Cortex of kidney (tissue), 1 donor: ENCODE data around the gene EFNA1.
"Not testable (repeated sequence)": the region's sequence is repeated elsewhere in the genome, so short reads cannot be mapped to it uniquely, and the experiment has no call there.

Source experiments
- DNase-seq: peaks from one replicate; lab custom pipeline; 2025; lab: John Stamatoyannopoulos, UW

EFNA1 gene

DNA sequence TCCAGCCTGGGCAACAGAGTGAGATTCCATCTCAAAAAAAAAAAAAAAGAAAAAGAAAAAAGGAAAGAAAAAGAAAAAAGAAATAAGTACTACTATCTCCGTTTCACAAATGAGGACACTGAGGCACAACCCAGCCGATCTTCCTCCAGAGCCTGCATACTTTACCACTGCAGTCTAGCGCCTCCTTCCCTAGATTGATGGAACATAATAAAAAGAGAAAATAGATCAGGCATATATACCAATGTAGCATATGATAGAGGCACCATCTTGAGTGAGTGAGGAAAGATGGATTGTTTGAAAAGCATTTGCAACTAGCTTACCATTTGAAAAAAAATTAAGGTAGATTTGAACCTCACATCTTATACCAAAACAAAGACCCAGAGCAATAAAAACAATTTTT is 17.8 kb downstream of the EFNA1 start:
- no peak for DNase-seq

DNA sequence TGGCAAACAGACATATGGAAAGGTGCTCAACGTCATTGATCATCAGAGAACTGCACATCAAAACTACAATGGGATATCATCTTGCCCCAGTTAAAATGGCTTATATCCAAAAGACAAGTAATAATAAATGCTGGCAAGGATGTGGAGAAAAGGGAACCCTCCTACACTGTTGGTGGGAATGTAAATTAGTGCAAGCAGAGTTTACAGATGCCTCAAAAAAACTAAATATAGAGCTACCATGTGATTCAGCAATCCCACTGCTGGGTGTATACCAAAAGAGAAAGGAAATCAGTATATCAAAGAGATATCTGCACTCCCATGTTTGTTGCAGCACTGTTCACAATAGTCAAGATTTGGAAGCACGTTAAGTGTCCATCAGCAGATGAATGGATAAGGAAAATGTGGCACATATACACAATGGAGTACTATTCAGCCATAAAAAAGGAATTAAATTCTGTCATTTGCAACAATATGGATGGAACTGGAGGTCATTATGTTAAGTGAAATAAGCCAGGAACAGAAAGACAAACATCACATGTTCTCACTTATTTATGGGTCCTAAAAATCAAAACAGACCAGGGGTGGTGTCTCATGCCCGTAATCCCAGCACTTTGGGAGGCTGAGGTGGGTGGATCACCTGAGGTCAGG is 28.4 kb downstream of the EFNA1 start:
- DNase-seq: not testable (repeated sequence)

DNA sequence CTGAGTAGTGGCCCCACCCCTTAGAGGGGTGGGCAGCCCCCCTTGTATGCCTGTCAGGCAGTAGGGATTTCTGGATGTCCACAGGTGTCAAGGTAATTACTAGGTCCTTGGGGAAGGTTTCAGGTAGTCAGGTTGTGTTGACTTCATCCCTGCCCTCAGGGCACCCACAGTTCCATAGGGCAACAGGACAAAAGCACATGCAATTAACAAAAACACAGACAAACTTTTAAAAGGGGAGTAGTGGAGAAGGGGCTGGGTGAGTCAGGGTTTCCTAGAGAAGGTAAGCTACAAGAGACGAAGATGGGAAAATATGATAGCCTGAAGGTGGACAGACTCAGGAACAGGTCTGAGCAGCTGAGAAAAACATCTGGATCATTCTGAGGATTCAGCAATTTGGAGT is 31.3 kb downstream of the EFNA1 start:
- DNase-seq: no peak

DNA sequence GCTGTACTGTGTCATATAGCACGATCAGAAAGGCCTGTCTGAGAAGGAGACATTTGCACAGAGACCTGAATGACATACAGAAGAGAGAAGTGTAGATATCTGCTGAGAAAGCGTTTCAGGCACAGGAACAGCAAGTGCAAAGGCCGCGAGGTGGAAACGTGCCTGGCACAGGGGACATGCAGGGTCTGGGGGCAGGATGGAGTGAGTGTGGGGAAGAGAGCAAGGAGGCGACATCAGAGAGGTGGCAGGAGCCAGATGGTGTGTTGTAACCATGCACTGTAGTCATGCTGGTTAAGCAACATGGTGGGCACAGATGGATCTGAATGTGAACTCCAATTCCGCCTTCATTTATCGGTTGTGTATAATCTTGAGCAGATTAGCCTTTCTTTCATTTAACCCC is 32.5 kb downstream of the EFNA1 start:
- DNase-seq: no peak

DNA sequence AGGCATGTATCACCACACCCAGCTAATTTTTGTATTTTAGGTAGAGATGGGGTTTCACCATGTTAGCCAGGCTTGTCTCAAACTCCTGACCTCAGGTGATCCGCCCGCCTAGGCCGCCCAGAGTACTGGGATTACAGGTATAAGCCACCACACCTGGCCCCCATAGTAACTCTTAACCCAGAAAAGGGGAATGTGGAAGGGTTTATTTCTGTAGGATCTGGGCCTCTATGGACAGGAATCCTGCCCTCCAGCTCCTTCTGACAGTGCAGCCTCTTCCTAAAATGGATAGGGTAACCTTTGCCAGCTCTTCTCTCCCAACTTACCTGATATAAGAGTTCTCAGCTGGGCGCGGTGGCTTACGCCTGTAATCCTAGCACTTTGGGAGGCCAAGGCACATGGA is 35.0 kb downstream of the EFNA1 start:
- not testable (repeated sequence) for DNase-seq

DNA sequence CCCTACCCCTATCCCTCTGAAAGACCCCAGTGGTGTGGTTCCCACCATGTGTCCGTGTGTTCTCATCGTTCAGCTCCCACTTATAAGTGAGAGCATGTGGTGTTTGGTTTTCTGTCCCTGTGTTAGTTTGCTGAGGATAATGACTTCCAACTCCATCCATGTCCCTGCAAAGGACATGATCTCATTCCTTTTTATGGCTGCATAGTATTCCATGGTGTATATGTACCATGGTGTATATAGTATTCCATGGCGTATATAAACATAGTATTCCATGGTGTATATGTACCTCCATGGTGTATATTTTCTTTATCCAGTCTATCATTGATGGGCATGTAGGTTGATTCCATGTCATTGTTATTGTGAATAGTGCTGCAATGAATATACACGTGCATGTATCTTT is 36.1 kb downstream of the EFNA1 start:
- not testable (repeated sequence) for DNase-seq

DNA sequence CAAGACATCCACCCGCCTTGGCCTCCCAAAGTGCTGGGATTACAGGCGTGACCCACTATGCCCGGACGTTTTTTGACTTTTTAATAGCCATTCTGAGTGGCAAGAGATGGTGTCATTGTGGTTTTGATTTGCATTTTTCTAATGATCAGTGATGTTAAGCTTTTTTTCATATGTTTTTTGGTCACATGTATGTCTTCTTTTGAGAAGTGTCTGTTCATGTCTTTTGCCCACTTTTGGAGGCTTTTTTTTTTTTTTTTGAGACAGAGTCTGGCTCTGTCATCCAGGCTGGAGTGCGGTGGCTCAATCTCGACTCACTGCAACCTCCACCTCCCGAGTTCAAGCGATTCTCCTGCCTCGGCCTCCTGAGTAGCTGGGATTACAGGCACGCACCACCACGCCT is 36.9 kb downstream of the EFNA1 start:
- not testable (repeated sequence) for DNase-seq

DNA sequence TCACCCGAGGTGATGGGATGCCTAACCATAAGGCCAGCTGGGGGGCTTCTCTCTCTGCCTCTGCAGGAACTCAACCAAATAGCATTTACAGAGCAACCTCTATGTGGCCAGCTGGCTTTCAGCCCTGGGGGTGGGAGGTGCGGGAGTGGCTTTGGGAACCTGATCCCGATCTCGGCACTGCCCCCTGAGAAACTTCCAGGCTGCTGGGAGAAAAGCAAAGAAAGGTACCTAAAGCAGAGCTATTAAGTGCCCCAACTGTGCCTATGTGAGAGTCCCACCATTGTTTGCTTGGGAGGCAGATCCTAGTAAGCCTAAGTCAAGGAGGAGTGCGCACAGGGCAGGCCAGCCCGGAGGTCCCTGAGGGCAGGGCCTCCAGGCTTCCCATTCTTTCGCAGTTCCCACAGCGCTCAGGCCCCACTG is 38.4 kb downstream of the EFNA1 start:
- no peak for DNase-seq

DNA sequence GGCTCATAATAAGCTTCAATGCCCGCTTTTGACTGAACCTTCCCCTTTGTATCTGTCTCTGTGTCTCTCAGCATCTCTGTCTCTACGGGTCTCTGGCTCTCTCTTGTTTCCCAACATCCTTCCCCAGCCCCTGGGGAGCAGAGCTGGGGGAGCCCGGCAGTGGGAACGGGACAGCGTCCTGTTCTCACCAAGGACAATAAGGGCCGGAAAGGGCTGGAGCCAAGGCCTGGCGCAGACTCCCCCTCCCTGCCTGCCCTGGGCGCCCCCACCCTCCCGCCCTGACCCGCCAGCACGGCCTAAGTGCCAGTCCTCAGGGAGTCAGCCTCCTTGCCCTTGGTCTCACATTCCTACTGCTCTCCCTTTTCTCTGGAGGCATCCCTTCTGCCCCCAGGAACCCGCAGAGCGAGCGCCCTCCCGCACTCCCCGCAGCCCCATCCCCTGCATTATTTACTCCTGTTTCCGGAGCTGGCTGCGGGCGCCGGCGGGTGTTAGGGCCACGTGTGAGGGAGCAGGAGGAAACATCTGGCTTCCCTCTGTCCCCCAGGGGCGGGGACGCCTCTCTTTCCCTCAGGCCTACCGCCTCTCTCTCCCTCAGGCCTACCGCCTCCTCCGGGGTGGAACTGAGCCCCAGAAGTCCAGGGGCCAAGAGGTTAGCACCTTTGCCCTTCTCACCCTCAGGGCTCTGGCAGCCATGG is 38.9 kb downstream of the EFNA1 start:
- no peak for DNase-seq

DNA sequence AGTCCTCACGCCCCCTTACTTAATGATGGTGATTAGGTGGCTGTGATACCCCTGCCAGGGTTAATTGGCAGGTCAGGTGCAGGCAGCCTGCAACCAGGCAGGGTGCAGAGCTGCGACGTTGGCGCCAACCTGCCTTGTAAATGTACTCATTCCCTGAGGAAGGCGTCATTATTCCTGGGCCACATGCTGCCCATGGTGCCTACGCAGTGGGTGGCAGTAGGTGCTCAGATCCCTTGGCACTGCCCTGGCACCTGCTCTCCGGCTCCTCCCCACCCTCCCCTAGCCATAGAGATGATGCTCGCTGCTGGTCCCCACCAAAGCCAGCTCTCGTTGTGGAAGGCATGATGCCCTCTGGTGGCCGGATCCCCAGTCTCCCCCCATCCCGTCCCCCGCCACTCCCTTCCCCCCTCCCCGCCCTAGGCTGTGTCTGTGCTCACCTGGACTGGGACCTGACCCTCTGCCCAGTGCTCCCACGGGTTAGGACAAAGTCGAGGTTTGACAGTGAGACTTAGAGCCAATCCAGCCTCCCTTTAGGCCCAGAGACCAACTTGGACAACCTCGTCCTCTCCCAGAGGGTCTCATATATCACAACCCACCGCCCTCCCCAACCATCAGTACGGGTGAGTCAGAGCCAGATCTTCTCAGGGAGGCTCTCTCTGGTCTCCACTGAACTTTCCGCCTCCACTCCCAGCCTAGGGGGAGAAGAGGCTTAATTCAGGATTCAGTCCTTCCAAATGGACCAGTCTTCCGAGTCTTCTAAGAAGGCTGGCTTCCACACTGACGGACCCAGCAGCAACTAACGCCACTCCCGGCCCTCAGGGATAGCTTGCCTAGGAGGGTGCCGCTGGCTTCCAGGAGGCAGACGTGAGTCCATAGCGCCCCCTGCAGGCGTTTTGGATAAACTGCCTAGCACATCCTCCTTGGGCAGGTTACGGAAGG is 39.8 kb downstream of the EFNA1 start:
- DNase-seq: no peak

DNA sequence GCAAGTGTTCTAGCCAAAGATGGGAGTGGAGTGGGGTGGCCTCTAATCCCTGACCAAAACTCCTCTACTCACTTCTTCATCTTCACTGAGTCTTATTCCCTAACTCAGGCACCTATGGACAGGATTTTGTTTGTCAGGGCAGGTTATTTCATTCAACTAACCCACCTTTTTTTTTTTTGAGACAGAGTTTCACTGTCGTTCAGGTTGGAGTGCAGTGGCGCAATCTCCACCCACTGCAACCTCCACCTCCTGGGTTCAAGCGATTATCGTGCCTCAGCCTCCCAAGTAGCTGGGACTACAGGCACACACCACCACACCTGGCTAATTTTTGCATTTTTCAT is 40.4 kb downstream of the EFNA1 start:
- DNase-seq: not testable (repeated sequence)

DNA sequence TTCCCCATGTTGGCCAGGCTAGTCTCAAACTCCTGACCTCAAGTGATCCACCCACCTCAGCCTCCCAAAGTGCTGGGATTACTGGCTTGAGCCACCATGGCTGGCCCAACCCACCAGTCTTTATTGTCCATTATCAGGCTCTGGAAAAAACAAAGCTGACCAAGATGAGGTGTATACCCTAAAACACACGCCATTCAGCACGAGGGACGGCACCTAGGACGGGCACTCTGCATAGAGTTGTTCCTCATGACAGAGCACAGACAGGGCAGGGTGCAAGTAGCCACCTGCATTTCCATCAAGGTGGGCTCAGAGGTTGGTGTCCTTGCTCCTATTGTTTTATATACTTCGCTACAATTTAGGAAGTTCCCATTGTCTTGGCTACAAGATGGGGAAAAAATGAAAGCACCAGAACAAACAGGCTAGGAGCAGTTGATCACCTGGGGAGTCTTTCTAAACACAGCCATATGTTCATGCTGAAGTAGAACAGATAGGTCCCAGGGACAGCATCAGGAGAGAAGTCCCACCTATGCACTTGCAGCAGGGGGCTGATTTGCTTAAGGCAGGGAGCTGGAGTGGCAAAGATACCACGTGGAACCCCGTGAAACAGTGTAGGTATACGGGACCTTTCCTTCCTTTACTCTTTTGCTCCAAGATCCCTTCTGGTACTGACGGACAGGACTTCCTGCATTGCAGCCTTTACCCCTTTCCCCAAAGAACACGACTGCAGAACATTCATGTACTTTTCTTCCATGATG is 41.0 kb downstream of the EFNA1 start:
- no peak for DNase-seq

DNA sequence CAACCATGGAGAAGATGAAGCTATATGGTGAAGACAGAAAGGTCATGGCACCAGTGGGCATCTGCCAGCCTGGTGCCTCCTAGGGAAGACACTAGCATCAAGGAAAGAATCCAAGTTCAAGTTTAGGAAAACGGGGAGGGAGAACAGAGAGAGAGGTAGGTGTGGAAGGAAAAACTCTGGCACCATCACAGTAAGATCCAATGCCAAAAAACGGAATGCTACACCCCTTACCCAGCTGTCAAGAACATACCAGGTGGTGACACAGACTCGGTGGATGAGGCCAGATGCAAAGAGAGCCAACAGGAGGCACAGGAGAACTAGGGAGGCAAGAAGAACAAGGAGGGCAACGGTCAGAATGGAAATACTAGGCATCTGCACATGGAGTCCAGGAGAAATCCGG is 41.9 kb downstream of the EFNA1 start:
- DNase-seq: no peak

DNA sequence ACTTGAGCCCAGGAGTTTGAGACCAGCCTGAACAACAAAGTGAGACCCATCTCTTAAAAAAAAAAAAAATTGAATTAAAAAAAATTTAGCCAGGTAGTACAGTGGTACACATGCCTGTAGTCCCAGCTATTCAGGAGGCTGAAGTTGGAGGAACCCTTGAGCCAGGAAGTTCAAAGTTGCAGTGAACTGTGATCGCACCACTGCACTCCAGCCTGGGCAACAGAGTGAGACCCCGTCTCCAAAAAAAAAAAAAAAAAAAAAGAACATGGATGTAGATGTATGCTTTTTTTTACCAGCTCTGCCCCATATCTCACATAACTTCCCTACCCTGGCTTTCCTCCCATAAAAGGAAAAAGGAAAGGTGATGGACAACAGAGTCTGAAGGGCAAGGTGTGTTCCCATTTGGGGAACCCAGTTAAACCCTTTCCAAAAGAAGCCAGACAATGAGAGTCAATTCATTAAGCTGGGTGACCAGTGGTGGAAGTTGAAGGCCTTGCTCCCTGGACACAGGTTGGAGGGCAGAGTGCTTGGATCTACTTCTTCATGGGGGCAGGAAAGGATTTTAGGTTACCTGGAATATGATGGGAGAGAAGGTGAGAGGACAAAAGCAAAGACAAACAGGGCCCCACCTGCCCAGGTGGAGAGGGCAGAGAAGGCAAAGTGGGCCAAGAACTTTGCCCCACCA is 42.6 kb downstream of the EFNA1 start:
- no peak for DNase-seq

DNA sequence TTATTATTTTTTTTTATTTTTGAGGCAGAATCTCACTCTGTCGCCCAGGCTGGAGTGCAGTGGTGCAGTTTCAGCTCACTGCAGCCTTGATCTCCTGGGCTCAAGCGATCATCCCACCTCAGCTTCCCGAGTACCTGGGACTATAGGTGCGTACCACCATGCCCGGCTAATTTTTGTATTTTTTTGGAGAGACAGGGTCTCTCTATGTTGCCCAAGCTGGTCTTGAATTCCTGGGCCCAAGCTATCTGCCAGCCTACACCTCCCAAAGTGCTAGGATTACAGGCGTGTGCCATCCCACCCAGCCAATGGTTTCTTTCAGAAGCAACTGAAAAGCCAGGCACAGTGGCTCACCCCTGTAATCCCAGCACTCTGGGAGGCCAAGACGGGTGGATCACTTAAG is 43.1 kb downstream of the EFNA1 start:
- no peak for DNase-seq

DNA sequence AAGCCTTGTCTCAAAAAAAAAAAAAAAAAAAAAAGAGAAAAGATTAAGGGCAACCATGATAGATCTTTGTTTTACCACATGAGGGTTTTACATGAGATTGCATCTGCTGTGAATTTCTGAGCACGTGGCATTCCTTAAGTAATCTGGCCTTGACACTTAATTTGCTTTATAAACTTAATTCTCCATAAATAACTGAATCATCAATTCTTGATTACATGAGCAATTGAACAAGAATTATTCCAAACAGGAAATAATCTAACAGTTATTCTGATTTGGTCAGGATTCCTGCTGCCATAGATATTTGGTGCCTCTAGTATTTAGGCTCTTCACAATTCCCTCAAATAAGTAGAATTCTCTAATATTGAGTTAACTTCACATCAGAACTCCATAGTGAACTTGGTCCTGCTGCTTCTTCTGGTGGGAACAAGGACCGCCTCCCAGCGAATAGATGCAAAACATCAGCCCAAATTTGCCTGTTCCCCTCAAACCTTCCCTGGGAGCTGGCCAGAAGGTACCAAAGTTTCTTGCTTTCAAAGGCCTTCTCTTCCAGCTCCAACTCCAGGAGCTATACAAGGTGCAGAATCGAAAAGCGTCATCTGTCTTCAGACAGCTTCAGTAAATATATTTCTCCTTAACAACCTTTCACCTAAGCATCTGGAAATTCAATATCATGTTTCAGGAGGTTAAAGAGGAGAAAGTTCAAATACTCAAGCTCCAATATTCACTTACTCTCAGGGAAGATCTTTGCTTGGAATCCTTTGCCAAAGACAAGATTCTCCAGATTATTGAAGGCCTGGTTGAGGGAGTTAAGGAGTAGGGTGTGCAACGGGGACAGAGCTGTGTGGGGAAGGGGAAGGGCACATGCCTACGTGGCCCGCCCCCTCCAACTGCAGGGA is 44.4 kb downstream of the EFNA1 start:
- DNase-seq: no peak

DNA sequence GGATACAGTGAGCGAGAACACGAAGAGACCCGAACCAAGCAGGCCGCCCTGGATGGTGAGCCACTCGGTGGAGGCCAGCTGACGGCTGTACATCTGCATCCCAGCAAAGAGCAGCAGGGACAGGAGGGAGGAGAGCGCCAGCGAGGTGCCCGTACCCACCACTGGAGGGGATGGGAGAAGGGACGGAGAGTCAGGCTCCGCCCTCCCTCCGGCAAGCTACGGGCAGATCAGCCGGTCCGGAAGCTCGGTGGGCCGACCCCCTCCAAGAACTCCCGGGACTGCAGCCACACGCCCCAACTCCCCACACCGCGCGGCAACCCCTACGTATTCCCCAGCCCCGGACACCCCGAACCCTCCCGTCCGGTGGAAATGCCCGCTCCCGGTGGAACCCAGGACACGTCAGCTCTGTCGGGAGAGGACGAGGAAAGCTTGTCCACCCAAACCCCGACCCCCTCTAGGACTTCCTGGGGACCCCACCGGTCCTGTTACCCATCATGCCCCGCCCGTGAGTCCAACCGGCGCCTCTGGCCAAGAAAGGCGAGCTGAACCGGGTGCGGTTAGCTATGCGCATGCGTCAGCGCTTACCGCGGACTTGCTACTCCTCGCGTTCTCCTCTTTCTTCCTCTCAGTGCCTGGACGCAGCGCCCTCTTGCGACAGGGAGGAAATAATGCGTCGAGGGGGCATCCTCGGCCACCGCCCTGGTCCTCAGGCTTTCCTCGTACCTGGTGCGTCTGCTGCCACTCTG is 45.2 kb downstream of the EFNA1 start, which contains the start of gene KRTCAP2:
TSS of gene KRTCAP2 (minus strand) at position 573 of the 746 bp plus-strand sequence. CDS start at position 493, 80 bp downstream.
- DNase-seq: no peak

DNA sequence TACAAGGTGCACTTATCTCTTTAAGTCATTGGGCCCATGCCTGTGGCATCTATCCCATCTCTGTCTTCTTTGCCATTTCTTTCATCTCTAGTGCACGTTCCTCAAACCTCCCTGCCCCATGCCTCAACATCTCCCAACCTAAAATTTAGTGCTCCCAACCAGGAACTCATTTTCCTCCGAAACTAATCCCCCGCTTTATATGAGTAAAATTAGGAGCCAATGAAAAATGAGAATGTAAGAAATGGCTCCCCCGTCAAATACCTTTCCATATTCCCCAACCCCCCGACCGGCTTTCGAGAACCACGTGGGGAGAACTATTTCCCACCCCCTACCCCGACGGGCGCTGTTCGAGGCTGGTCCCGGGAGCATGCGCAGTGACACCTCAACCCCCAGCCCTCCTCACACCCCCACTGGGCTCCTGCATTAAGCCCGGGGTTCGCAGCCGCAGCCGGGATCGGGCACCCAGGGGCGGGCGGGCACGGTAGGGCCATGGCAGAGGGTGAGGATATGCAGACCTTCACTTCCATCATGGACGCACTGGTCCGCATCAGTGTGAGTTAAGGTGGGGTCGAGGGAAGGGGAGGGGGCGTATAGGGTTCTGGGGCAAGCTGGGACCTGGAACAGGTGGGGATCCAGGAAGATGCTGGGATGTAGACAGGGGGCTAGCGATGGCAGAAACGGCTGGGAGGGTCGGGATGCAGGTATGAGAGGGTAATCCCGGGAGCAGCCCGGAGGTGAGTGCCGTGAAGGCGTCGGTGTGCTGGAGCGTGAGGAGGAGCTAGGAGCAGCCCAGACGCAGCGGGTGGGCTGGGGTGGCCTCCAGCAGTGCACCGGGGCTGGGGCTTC is 46.0 kb downstream of the EFNA1 start, which contains the start of gene TRIM46:
TSS of gene TRIM46 (plus strand) at position 372 of the 846 bp plus-strand sequence. CDS start at position 490, 118 bp downstream.
- DNase-seq: no peak
